Subcutaneous abdominal adipose tissue (tissue), 5 donors: ENCODE results near the gene ECHS1.

Experiments
- H3K27ac ChIP-seq: one replicate; pipeline ENCODE4 v1.7.0; 2013; ENCODE audit warnings: low read depth, mild to moderate bottlenecking, inconsistent platforms, low read length, moderate library complexity
- H3K27me3 ChIP-seq, 5 donors: one replicate each; pipeline ENCODE4 v1.7.0; 2013; ENCODE audit warnings: low read length in 5 of 5, inconsistent platforms in 1 of 5; ENCODE audit not compliant: control insufficient read depth in 5 of 5, insufficient read depth in 4 of 5
- H3K36me3 ChIP-seq, 5 donors: one replicate each; pipeline ENCODE4 v1.7.0; 2013; ENCODE audit warnings: low read length in 5 of 5; ENCODE audit not compliant: control insufficient read depth in 5 of 5, insufficient read depth in 5 of 5
- H3K4me1 ChIP-seq, 5 donors: one replicate each; pipeline ENCODE4 v1.7.0; 2013; ENCODE audit warnings: low read length in 5 of 5, mild to moderate bottlenecking in 3 of 5, moderate library complexity in 1 of 5; ENCODE audit not compliant: control insufficient read depth in 5 of 5, insufficient read depth in 5 of 5
- H3K4me3 ChIP-seq, 5 donors: one replicate each; pipeline ENCODE4 v1.7.0; 2013; ENCODE audit warnings: low read length in 5 of 5, low read depth in 1 of 5
- H3K9ac ChIP-seq, 5 donors: one replicate each; pipeline ENCODE4 v1.7.0; 2013; ENCODE audit warnings: low read length in 5 of 5, mild to moderate bottlenecking in 4 of 5, moderate library complexity in 3 of 5
- H3K9me3 ChIP-seq, 5 donors: one replicate each; pipeline ENCODE4 v1.7.0; 2013; ENCODE audit warnings: low read length in 5 of 5; ENCODE audit not compliant: control insufficient read depth in 5 of 5
- donor health status: healthy.
- donor health status: healthy.
- donor health status: healthy.
- donor health status: healthy.
- donor health status: healthy.

Gene ECHS1

GRCh38 chr10:133318494-133319127 lies 54.5 kb downstream of the ECHS1 start:
- peak overlapping the region in 1 of 5 donors; percentile 17 for H3K9ac ChIP-seq
- H3K4me3 ChIP-seq = peak overlapping the region in 3 of 5 donors; percentile 41 to 54 (median 45)
- H3K9me3 ChIP-seq = peaks cover 0 to 7% (median 0%) of the 10 kb centered on the region in 5 donors
- H3K4me1 ChIP-seq = peaks cover 0 to 9% (median 7%) of the 10 kb centered on the region in 5 donors
- H3K27ac ChIP-seq = no peak overlapping the region
- H3K36me3 ChIP-seq = no peaks in the 10 kb centered on the region
- peaks cover 7 to 19% (median 11%) of the 10 kb centered on the region in 5 donors for H3K27me3 ChIP-seq

DNA sequence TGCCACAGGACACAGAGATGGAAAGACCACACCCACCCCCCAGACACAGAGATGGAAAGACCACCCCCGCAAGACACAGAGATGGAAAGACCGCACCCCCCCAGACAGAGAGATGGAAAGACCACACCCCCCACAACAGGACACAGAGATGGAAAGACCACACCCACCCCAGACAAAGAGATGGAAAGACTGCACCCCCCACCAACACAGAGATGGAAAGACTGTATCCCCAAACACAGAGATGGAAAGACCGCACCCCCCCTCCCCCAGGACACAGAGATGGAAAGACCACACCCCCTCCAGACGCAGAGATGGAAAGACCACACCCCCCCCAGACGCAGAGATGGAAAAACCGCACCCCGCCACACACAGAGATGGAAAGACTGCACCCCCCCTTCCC lies 56.4 kb downstream of the ECHS1 start:
- Histone ChIP-seq H3K4me1 (peaks cover 0 to 9% (median 7%) of the 10 kb centered on the region in 5 donors), H3K27me3 (peaks cover 7 to 16% (median 11%) of the 10 kb centered on the region in 5 donors), H3K36me3 (peaks cover 0 to 14% (median 12%) of the 10 kb centered on the region in 5 donors), H3K9me3 (peaks cover 0 to 7% (median 0%) of the 10 kb centered on the region in 5 donors), H3K27ac (no peak overlapping the region), H3K4me3 (no peak overlapping the region), H3K9ac (no peak overlapping the region)

- Histone ChIP-seq H3K4me3 (no peak overlapping the region), H3K9me3 (peaks cover 0 to 6% (median 0%) of the 10 kb centered on the region in 5 donors), H3K4me1 (peaks cover 0 to 9% (median 7%) of the 10 kb centered on the region in 5 donors), H3K9ac (no peak overlapping the region), H3K27me3 (peaks cover 7 to 16% (median 11%) of the 10 kb centered on the region in 5 donors), H3K36me3 (peaks cover 0 to 19% (median 17%) of the 10 kb centered on the region in 5 donors), H3K27ac (no peak overlapping the region)
Observed at GRCh38 chr10:133316266-133316665, 56.9 kb downstream of the ECHS1 start.

DNA sequence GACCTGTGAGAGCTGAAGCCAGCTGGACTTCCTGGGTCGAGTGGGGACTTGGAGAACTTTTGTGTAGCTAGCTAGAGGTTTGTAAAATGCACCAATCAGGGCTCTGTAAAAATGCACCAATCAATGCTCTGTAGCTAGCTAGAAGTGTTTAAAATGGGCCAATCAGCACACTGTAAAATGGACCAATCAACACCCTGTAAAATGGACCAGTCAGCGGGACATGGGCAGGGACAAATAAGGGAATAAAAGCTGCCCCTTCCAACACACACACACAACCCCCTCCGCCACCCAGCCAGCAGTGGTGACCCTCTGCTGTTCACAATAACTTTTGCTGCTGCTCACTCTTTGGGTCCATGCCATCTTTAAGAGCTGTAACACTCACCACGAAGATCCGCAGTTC lies 57.3 kb downstream of the ECHS1 start:
- Histone ChIP-seq H3K27ac (no peak overlapping the region), H3K36me3 (peaks cover 0 to 20% (median 17%) of the 10 kb centered on the region in 5 donors), H3K27me3 (peaks cover 7 to 16% (median 11%) of the 10 kb centered on the region in 5 donors), H3K9me3 (peaks cover 0 to 2% (median 0%) of the 10 kb centered on the region in 5 donors), H3K4me1 (peaks cover 0 to 9% (median 7%) of the 10 kb centered on the region in 5 donors), H3K9ac (no peak overlapping the region), H3K4me3 (no peak overlapping the region)

DNA sequence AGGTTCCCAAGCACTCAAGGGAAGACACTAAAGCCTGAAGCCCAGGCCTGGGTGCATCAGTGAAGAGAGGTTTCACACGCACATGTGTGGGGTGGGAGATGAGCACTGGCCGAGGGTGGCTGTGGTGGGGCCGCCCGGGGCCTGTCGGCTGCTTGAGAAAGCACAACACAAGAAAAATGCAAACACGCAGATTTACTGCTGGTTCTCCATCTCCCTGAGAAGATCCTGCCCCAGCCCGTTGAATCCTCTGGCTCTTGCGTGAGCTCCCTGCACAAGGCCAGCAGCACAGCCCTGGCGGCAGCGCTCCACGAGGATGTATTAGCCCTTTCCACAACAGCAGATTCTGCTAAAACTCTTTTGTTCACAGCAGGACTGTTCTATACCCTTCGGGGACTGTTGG lies 58.2 kb downstream of the ECHS1 start:
- H3K9ac ChIP-seq = no peak overlapping the region
- peaks cover 7 to 14% (median 11%) of the 10 kb centered on the region in 5 donors for H3K27me3 ChIP-seq
- H3K4me1 ChIP-seq = peaks cover 0 to 9% (median 7%) of the 10 kb centered on the region in 5 donors
- peaks cover 0 to 29% (median 24%) of the 10 kb centered on the region in 5 donors for H3K36me3 ChIP-seq
- no peak overlapping the region for H3K27ac ChIP-seq
- no peak overlapping the region for H3K4me3 ChIP-seq
- H3K9me3 ChIP-seq = no peaks in the 10 kb centered on the region

- Histone ChIP-seq H3K27ac (no peak overlapping the region), H3K9me3 (no peaks in the 10 kb centered on the region), H3K27me3 (no peaks in the 10 kb centered on the region), H3K4me1 (peaks cover 0 to 9% (median 7%) of the 10 kb centered on the region in 5 donors), H3K9ac (no peak overlapping the region), H3K4me3 (no peak overlapping the region), H3K36me3 (peaks cover 0 to 32% (median 26%) of the 10 kb centered on the region in 5 donors)
Observed at GRCh38 chr10:133313192-133313591, 60.0 kb downstream of the ECHS1 start.

- Histone ChIP-seq H3K4me3 (no peak overlapping the region), H3K9ac (no peak overlapping the region), H3K27ac (no peak overlapping the region), H3K27me3 (no peaks in the 10 kb centered on the region), H3K36me3 (peaks cover 0 to 32% (median 26%) of the 10 kb centered on the region in 5 donors), H3K4me1 (peaks cover 0 to 13% (median 12%) of the 10 kb centered on the region in 5 donors), H3K9me3 (no peaks in the 10 kb centered on the region)
Observed at GRCh38 chr10:133312769-133313145, 60.4 kb downstream of the ECHS1 start.
